Testis (tissue), 3 donors: ENCODE measurements around the gene SHC4. TPM values are rescaled to one million over a fixed set of nuclear protein-coding genes. Genes with fewer than 3 reads are reported as not detected.

Experiments used
- DNase-seq: peaks from one replicate; pipeline ENCODE4 v3.0.0-alpha.2; 2019
- H3K27ac ChIP-seq, 2 donors: fragments of 200-600 bp; sonication (generic); one replicate each; pipeline ENCODE4 v1.5.1; 2019
- H3K27me3 ChIP-seq: fragments of 200-600 bp; sonication (generic); one replicate; pipeline ENCODE4 v1.5.1; 2019
- H3K36me3 ChIP-seq: fragments of 200-600 bp; sonication (generic); one replicate; pipeline ENCODE4 v1.5.1; 2017; ENCODE audit warnings: low read depth; ENCODE audit errors: missing control alignments
- H3K4me1 ChIP-seq: fragments of 200-600 bp; sonication (generic); one replicate; pipeline ENCODE4 v1.5.1; 2019
- H3K4me3 ChIP-seq, 2 donors: fragments of 200-600 bp; sonication (generic); one replicate each; pipeline ENCODE4 v1.5.1; 2017 to 2019
- H3K9me3 ChIP-seq: fragments of 200-600 bp; sonication (generic); one replicate; pipeline ENCODE4 v1.5.1; 2017
- POLR2A ChIP-seq: fragments of 450-650 bp; IDR thresholded peaks from one replicate; pipeline ENCODE4 v1.6.1; 2017; ENCODE audit warnings: antibody characterized with exemption, mild to moderate bottlenecking, moderate library complexity
- WGBS, 2 donors: methylation state at CpG; one replicate each; pipeline ENCODE4 v1.1.5; 2018; 5-methylcytosine and 5-hydroxymethylcytosine counted together
- intact Hi-C: fragments of 100-400 bp; cut with DNase I; formaldehyde crosslinking; loops from one replicate; pipeline ENCODE4 v1.15.1; 2023; ENCODE audit warnings: low total_unique reads
- polyA plus RNA-seq: library from polyadenylated mRNA; stranded (reverse); fragments of 350-450 nt; fragmentation: Illumina TruSeq; extraction: RNeasy Lipid Tissue Mini Kit (QIAGEN cat#74804); gene quantifications from one replicate; pipeline ENCODE4 v1.2.3, GENCODE V29; 2014; ENCODE audit warnings: low read depth, low replicate concordance; ENCODE audit not compliant: insufficient read depth
- total RNA-seq, 2 donors: library from RNA; depleted of rRNA; stranded (reverse); fragments of >200 nt; gene quantifications; one replicate each; pipeline ENCODE4 v1.2.3, GENCODE V29; 2016
- TF ChIP-seq, protein P1 (sequence below), 3 experiments: fragments of 450-650 bp in 2 of 3; fragments of 200-600 bp in 1 of 3; sonication (generic) in 1 of 3; IDR thresholded peaks; one replicate each; pipeline ENCODE4 v1.5.1; 2016 to 2019; ENCODE audit warnings: antibody characterized with exemption in 3 of 3, mild to moderate bottlenecking in 2 of 3, moderate library complexity in 1 of 3

SHC4 gene
- total and polyA plus RNA-seq, 3 donors from 2014 or later: 22.7 to 70.4 (median 52.0) TPM

DNA sequence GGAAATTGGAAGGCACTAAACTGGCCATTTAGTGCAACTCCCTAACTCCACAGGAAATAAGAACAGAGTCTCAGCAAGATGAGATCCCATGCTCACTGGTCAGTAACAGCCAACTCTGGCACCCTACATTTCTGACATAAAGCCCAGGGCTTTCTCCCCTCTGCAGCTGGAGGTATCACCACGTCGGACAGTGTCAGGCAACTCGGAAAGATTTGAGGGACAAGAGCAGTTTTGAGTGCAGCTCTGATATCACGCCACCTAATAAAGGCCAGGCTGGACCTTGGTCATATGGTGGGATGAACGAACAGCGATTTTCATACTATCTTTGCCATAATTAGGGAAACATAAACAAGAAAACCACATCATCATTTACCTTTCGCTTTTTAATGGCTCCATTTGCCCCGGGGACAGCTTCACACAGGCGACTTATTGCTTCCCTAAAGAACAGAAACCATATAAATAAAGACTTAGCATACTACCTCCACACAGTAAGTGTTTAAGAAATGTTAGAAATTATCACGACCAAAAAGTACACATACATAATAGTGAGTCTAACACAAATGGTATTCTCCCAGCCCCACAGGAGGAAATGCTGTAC lies 73.2 kb downstream of the SHC4 start:
- peaks cover 8% of the 10 kb centered on the region for H3K4me1 ChIP-seq
- no peaks in the 10 kb centered on the region for H3K27me3 ChIP-seq
- DNase-seq: no peak
- no peak overlapping the region for H3K27ac ChIP-seq
- intact Hi-C loops: no loop called here
- 60 to 69% methylated on average over 10 of the region's 10 CpGs for WGBS, 2 donors
- H3K9me3 ChIP-seq: no peaks in the 10 kb centered on the region
- no peaks in the 10 kb centered on the region for H3K36me3 ChIP-seq
- H3K4me3 ChIP-seq: no peak overlapping the region
- TF ChIP-seq, protein P1, sequence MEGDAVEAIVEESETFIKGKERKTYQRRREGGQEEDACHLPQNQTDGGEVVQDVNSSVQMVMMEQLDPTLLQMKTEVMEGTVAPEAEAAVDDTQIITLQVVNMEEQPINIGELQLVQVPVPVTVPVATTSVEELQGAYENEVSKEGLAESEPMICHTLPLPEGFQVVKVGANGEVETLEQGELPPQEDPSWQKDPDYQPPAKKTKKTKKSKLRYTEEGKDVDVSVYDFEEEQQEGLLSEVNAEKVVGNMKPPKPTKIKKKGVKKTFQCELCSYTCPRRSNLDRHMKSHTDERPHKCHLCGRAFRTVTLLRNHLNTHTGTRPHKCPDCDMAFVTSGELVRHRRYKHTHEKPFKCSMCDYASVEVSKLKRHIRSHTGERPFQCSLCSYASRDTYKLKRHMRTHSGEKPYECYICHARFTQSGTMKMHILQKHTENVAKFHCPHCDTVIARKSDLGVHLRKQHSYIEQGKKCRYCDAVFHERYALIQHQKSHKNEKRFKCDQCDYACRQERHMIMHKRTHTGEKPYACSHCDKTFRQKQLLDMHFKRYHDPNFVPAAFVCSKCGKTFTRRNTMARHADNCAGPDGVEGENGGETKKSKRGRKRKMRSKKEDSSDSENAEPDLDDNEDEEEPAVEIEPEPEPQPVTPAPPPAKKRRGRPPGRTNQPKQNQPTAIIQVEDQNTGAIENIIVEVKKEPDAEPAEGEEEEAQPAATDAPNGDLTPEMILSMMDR (IDR thresholded peaks at IDR 0.05): no peak
- TF ChIP-seq POLR2A: no peak

DNA sequence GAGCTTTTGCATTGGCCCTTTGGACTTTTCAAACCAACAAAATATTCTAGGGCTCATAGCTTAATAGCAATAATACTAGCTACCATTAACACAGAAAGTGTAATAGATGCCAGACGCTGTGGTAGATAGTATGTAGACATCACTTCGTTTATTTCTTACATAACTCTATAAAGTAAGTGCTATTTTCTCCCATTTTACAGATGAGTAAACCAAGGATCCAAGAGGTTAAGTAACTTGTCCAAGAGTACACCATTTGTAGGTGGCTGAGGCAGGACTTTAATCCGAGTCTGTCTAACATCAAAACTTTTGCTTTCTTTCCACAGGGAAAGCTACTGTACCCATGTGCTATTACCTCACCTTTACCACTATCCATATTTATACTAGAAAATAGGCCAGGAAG lies 73.8 kb downstream of the SHC4 start:
- Histone ChIP-seq H3K4me1 (peaks cover 5% of the 10 kb centered on the region), H3K36me3 (no peaks in the 10 kb centered on the region), H3K4me3 (no peak overlapping the region), H3K27me3 (no peaks in the 10 kb centered on the region), H3K9me3 (no peaks in the 10 kb centered on the region), H3K27ac (no peak overlapping the region)
- WGBS, 2 donors: 58 to 70% methylated on average over 3 of the region's 3 CpGs
- no peak for TF ChIP-seq POLR2A
- TF ChIP-seq, protein P1 (IDR thresholded peaks at IDR 0.05): no peak
- intact Hi-C loops: no loop called here
- no peak for DNase-seq

DNA sequence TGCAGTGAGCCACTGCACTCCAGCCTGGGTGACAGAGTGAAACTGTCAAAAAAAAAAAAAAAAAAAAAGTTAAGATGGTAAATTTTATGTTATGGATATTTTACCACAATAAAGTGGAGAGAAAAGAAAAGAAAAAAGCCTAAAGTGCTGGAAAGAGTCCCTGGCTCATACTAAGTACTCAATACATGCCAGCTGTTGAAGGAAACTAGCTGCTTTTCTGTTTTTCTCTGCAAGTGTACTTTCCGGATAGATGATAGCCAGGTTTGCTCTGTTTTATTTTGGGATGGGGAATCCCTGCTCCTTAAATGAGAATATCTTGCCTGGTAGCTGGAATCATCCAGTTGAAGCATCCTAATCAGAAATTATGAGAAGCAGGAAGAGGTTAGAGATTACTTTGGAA lies 74.9 kb downstream of the SHC4 start:
- WGBS, 2 donors: 36 to 46% methylated on average over 1 of the region's 1 CpG
- intact Hi-C loops: no loop called here
- Histone ChIP-seq H3K9me3 (no peaks in the 10 kb centered on the region), H3K27me3 (no peaks in the 10 kb centered on the region), H3K36me3 (no peaks in the 10 kb centered on the region), H3K27ac (peak overlapping the region in 1 of 2 donors; percentile 19), H3K4me3 (no peak overlapping the region), H3K4me1 (peaks cover 5% of the 10 kb centered on the region)
- no peak for DNase-seq
- TF ChIP-seq POLR2A: no peak
- TF ChIP-seq, protein P1 (IDR thresholded peaks at IDR 0.05): no peak

DNA sequence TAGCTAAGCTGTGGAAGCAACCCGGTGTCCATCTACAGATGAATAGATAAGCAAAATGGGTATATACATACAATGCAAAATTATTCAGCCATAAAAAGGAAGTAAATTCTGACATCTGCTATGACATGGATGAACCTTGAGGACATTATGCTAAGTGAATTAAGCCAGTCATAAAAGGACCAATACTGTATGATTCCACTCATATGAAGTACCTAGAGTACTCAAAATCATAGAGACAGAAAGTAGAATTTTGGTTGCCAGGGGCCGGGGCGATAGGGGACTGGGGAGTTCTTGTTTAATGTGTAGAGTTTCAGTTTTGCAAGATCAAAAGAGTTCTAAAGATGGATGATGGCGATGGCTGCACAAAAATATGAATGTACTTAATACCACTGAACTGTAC lies 75.5 kb downstream of the SHC4 start:
- Histone ChIP-seq H3K9me3 (no peaks in the 10 kb centered on the region), H3K4me1 (peaks cover 5% of the 10 kb centered on the region), H3K27ac (no peak overlapping the region), H3K36me3 (no peaks in the 10 kb centered on the region), H3K27me3 (no peaks in the 10 kb centered on the region), H3K4me3 (no peak overlapping the region)
- TF ChIP-seq POLR2A: no peak
- TF ChIP-seq, protein P1 (IDR thresholded peaks at IDR 0.05): no peak
- intact Hi-C loops: no loop called here
- DNase-seq: no peak
- WGBS, 2 donors: 90 to 92% methylated on average over 4 of the region's 4 CpGs

DNA sequence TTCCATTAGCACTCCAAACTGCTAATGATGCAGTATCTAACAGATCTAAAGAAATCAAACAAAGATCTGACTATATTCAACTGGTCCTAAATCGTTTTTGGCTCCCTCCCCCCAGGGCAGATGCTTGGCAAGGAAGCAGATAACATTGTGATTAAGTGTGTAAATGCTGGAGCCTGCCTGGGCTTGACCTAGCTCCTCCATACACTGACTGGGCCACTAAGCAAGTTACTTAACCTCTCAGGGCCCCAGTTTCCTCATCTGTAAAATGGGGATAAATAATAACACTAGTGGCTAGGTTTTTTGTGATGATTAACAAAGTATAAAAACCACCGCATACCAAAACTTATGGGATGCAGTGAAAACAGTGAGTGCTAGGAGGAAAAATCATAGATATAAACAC lies 76.6 kb downstream of the SHC4 start:
- no peaks in the 10 kb centered on the region for H3K27me3 ChIP-seq
- no peak for DNase-seq
- H3K4me1 ChIP-seq: peaks cover 5% of the 10 kb centered on the region
- no peak overlapping the region for H3K27ac ChIP-seq
- no peak overlapping the region for H3K4me3 ChIP-seq
- TF ChIP-seq, protein P1 (IDR thresholded peaks at IDR 0.05): no peak
- TF ChIP-seq POLR2A: no peak
- no peaks in the 10 kb centered on the region for H3K36me3 ChIP-seq
- intact Hi-C loops: no loop called here
- H3K9me3 ChIP-seq: no peaks in the 10 kb centered on the region
- 50 to 60% methylated on average over 2 of the region's 2 CpGs for WGBS, 2 donors
